ENCODE measurements around the gene GCSAML.

GRCh38 chr1:247557926-247558674 is 9.2 kb downstream of the GCSAML start:
- TF ChIP-seq CTCF (IDR thresholded peaks at IDR 0.05 in 4 of 5, conservative IDR thresholded peaks at IDR 0.05 in 1 of 5), result no peak
- TF ChIP-seq POLR2A (IDR thresholded peaks at IDR 0.05), result no peak
